CD4-positive, CD25-positive, alpha-beta regulatory T cell (primary cell): ENCODE data around the gene RASSF4. TPM values are rescaled to one million over a fixed set of nuclear protein-coding genes. Genes with fewer than 3 reads are reported as not detected.
A peak's percentile ranks its signal among the peaks of the same experiment; 100 is the strongest.
"Not testable (repeated sequence)": the region's sequence is repeated elsewhere in the genome, so short reads cannot be mapped to it uniquely, and the experiment has no call there.

Source experiments
- ATAC-seq, 2 donors: fragments of 150-1000 bp; cut with Tn5 transposase; one replicate each; pipeline ENCODE4 v1.10.0; 2021; ENCODE audit warnings: low read depth in 2 of 2, moderate number of reproducible peaks in 2 of 2, moderate library complexity in 1 of 2
- DNase-seq, 3 donors: peaks; one replicate each; pipeline versions ENCODE4 v3.0.0 to v3.0.0-alpha.2; 2012 to 2022; ENCODE audit warnings: mixed read lengths in 1 of 3
- H3K27ac ChIP-seq: one replicate; pipeline ENCODE4 v1.7.0; 2013; ENCODE audit warnings: mild to moderate bottlenecking, low read length; ENCODE audit not compliant: insufficient read depth, poor library complexity, severe bottlenecking
- H3K27me3 ChIP-seq: one replicate; pipeline ENCODE4 v1.7.0; 2013; ENCODE audit warnings: low read length; ENCODE audit not compliant: control insufficient read depth, insufficient read depth
- H3K36me3 ChIP-seq: one replicate; pipeline ENCODE4 v1.7.0; 2013; ENCODE audit warnings: mild to moderate bottlenecking, low read length, moderate library complexity; ENCODE audit not compliant: control insufficient read depth, insufficient read depth
- H3K4me1 ChIP-seq: 2 replicates; pipeline ENCODE4 v1.7.0; 2013; ENCODE audit warnings: mild to moderate bottlenecking, low read length; ENCODE audit not compliant: insufficient read depth, control insufficient read depth, poor library complexity, severe bottlenecking
- H3K4me3 ChIP-seq: one replicate; pipeline ENCODE4 v1.7.0; 2013; ENCODE audit warnings: low read depth, mild to moderate bottlenecking, low read length, moderate library complexity
- H3K9me3 ChIP-seq, 2 experiments: 1 replicate in 1 of 2; 2 replicates in 1 of 2; pipeline ENCODE4 v1.7.0; 2013; ENCODE audit warnings: low read length in 2 of 2, mild to moderate bottlenecking in 1 of 2, moderate library complexity in 1 of 2; ENCODE audit not compliant: control insufficient read depth in 2 of 2
- H3K27ac Mint-ChIP-seq, 3 donors: one replicate each; pipeline ENCODE4 v1.8.0; 2020 to 2022; ENCODE audit warnings: mild to moderate bottlenecking in 3 of 3, mixed read lengths in 3 of 3, moderate library complexity in 2 of 3
- H3K27me3 Mint-ChIP-seq: one replicate; pipeline ENCODE4 v1.8.0; 2022; ENCODE audit warnings: mild to moderate bottlenecking, mixed read lengths
- H3K36me3 Mint-ChIP-seq: one replicate; pipeline ENCODE4 v1.8.0; 2020; ENCODE audit warnings: mixed read lengths
- H3K4me1 Mint-ChIP-seq, 4 donors: one replicate each; pipeline ENCODE4 v1.8.0; 2020 to 2022; ENCODE audit warnings: mixed read lengths in 4 of 4, mild to moderate bottlenecking in 1 of 4
- H3K4me3 Mint-ChIP-seq, 4 donors: one replicate each; pipeline ENCODE4 v1.8.0; 2020 to 2022; ENCODE audit warnings: mild to moderate bottlenecking in 4 of 4, mixed read lengths in 4 of 4, moderate library complexity in 3 of 4
- H3K9me3 Mint-ChIP-seq, 7 donors: one replicate each; pipeline ENCODE4 v1.8.0; 2020 to 2022; ENCODE audit warnings: mixed read lengths in 7 of 7, mild to moderate bottlenecking in 3 of 7, moderate library complexity in 2 of 7
- polyA plus RNA-seq, 4 donors: library from polyadenylated mRNA; unstranded; fragments of 300-500 nt; fragmentation: Illumina TruSeq; gene quantifications; one replicate each; pipeline ENCODE4 v1.2.3, GENCODE V29; 2021
- total RNA-seq: library from RNA; stranded (reverse); gene quantifications from one replicate; pipeline ENCODE4 v1.2.3, GENCODE V29; 2022

The RASSF4 gene
- total and polyA plus RNA-seq, 5 donors from 2014 or later: 0.37 to 1.3 (median 0.53) TPM; not detected in 1

DNA sequence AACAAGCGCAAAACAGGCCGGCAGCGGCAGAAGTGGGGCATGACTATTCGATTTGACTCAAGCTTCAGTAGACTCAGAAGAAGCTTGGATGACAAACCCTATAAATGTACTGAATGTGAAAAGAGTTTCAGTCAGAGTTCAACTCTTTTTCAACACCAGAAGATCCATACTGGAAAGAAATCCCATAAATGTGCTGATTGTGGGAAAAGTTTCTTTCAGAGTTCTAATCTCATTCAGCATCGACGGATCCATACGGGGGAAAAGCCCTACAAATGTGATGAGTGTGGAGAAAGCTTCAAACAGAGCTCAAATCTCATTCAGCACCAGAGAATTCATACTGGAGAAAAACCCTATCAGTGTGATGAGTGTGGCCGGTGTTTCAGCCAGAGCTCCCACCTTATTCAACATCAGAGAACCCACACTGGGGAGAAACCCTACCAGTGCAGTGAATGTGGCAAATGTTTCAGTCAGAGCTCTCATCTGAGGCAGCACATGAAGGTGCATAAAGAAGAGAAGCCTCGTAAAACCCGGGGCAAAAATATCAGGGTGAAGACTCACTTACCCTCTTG lies 43.9 kb downstream of the RASSF4 start:
- Histone ChIP-seq H3K4me1 (peaks cover 8% of the 10 kb centered on the region), H3K27me3 (no peaks in the 10 kb centered on the region), H3K9me3 (peaks cover 12 to 33% of the 10 kb centered on the region in 2 experiments), H3K4me3 (no peak overlapping the region), H3K36me3 (peaks cover 20% of the 10 kb centered on the region), H3K27ac (no peak overlapping the region)
- Mint-ChIP-seq H3K27ac (no peak overlapping the region), H3K4me3 (peak overlapping the region in 1 of 4 donors; percentile 49), H3K9me3 (peaks cover 0 to 29% (median 3%) of the 10 kb centered on the region in 7 donors), H3K36me3 (peaks cover 28% of the 10 kb centered on the region), H3K27me3 (no peaks in the 10 kb centered on the region), H3K4me1 (peaks cover 8 to 23% (median 9%) of the 10 kb centered on the region in 4 donors)
- DNase-seq (no peak), ATAC-seq (no peak)

DNA sequence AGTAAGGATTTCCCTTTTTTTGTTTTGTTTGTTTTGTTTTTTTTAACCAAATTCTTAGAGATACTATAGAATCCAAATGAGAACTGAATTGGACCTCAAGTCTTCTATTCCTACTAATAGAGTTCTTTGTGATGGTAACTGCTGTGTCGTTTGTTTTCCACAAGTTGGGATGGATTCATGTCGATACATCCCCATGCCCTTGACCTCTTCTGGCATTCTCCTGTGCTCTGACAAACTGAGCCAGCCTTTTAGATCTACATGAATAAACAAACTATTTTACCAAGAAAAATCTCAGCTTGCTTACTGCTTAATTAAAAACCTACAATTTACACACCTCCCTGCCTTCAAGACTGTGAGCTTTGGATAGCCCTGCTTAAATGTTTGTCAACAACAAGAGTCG lies 45.1 kb downstream of the RASSF4 start:
- H3K36me3 ChIP-seq: peaks cover 20% of the 10 kb centered on the region
- DNase-seq (no peak), ATAC-seq (no peak)
- H3K4me1 Mint-ChIP-seq: peaks cover 8 to 23% (median 9%) of the 10 kb centered on the region in 4 donors
- peaks cover 0 to 29% (median 3%) of the 10 kb centered on the region in 7 donors for H3K9me3 Mint-ChIP-seq
- peaks cover 28% of the 10 kb centered on the region for H3K36me3 Mint-ChIP-seq
- no peaks in the 10 kb centered on the region for H3K27me3 ChIP-seq
- H3K4me1 ChIP-seq: peaks cover 8% of the 10 kb centered on the region
- no peaks in the 10 kb centered on the region for H3K27me3 Mint-ChIP-seq
- H3K27ac ChIP-seq: no peak overlapping the region
- peaks cover 12 to 33% of the 10 kb centered on the region in 2 experiments for H3K9me3 ChIP-seq
- no peak overlapping the region for H3K27ac Mint-ChIP-seq
- H3K4me3 Mint-ChIP-seq: no peak overlapping the region
- H3K4me3 ChIP-seq: no peak overlapping the region

DNA sequence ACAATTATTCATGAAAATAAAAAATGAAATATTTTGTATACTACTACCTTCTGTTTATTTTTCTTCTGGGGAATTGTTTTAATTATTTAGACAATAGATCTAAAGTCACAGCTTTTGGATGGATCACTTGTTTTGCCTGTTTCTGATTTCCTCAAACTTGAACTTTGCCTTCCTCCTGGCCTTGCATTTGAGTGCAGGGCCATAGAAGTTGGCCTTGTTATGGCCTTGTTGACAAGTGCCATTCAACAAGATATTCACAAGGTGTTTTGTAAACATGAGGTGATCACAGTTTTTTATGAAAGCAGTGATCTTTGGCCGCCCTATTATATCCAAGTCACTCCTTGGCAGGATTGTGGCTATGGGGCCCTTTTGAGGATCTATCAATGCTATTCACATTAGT lies 45.7 kb downstream of the RASSF4 start:
- H3K27me3 Mint-ChIP-seq: no peaks in the 10 kb centered on the region
- H3K9me3 Mint-ChIP-seq: peaks cover 0 to 29% (median 2%) of the 10 kb centered on the region in 7 donors
- H3K27ac ChIP-seq: no peak overlapping the region
- peaks cover 8% of the 10 kb centered on the region for H3K4me1 ChIP-seq
- H3K36me3 ChIP-seq: peaks cover 20% of the 10 kb centered on the region
- H3K4me3 Mint-ChIP-seq: no peak overlapping the region
- H3K27me3 ChIP-seq: no peaks in the 10 kb centered on the region
- H3K9me3 ChIP-seq: peaks cover 12 to 33% of the 10 kb centered on the region in 2 experiments
- DNase-seq (no peak), ATAC-seq (no peak)
- H3K36me3 Mint-ChIP-seq: peaks cover 28% of the 10 kb centered on the region
- peaks cover 8 to 18% (median 9%) of the 10 kb centered on the region in 4 donors for H3K4me1 Mint-ChIP-seq
- no peak overlapping the region for H3K4me3 ChIP-seq
- H3K27ac Mint-ChIP-seq: no peak overlapping the region

DNA sequence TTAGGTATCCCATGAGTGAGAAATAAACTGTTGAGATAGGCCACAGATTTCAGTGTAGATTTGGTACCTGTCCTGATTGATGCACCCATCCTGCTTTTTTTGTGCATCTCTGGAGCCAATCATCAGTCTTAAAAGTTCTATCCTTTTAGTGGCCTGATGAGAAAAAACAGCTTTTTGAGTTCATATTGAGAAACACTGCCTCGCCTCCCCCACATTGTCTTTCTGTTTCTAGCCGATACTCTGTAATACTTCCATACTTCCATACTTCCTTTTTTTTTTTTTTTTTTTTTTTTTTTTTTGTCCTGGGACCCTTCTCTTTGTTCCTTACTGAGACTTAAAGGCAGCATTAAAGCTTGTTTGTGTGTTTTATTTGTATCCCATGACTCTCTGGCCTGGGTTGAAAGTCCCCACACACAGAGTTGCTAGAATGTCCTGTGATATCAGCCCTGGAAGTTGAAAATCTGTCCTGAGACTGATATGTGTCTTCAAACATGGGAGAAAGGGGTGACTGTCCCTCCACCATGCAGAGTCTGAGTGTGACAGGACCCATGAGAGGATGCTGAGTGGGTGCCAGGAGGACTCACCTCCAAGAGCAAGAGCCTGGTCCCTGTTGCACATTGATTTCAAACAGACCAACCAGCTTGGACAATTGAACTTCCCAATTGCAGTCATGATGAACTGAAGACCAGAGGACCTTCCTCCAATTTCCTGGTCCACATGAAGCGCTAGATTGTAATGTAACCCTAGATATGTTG lies 46.9 kb downstream of the RASSF4 start:
- no peaks in the 10 kb centered on the region for H3K27me3 ChIP-seq
- Mint-ChIP-seq H3K27ac (no peak overlapping the region), H3K27me3 (no peaks in the 10 kb centered on the region), H3K9me3 (peaks cover 0 to 29% (median 2%) of the 10 kb centered on the region in 7 donors), H3K36me3 (peaks cover 28% of the 10 kb centered on the region), H3K4me1 (peaks cover 5 to 12% (median 7%) of the 10 kb centered on the region in 4 donors), H3K4me3 (no peak overlapping the region)
- peaks cover 5% of the 10 kb centered on the region for H3K4me1 ChIP-seq
- ATAC-seq (no peak), DNase-seq (no peak)
- H3K36me3 ChIP-seq: peaks cover 20% of the 10 kb centered on the region
- H3K27ac ChIP-seq: no peak overlapping the region
- peaks cover 12 to 33% of the 10 kb centered on the region in 2 experiments for H3K9me3 ChIP-seq
- H3K4me3 ChIP-seq: no peak overlapping the region

DNA sequence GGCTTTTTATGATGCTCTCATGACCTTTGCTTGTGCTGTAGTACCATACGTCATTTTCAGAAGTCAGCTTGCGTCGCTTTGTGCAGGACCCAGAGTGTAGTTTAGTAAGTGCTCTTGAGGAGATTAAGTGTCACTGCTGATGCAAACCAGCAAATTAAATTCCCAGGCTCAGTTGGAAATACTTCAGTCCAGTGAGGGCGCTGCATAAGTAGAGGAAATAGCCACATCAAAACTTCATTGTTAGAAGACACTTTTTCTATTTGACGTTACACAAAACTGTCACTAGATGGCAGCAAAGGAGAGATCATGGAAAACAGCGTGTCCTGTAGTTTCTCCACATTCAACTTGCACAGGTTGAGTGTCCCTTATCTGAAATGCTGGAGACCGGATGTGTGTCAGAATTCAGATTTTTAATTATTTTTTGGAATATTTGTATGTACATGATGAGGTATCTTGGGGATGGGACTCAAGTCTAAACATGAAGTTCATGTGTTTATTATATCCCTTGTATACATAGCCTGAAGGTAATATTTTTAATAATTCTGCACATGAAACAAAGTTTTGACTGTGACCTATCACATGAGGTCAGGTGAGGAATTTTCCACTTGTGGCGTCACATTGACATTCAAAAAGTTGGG lies 49.0 kb downstream of the RASSF4 start:
- Mint-ChIP-seq H3K27me3 (no peaks in the 10 kb centered on the region), H3K4me3 (no peak overlapping the region), H3K36me3 (peaks cover 16% of the 10 kb centered on the region), H3K4me1 (no peaks in the 10 kb centered on the region), H3K27ac (no peak overlapping the region), H3K9me3 (peaks cover 0 to 20% (median 0%) of the 10 kb centered on the region in 7 donors)
- DNase-seq: peak in 2 of 3 donors; percentile 55 to 74
- H3K9me3 ChIP-seq: peaks cover 8 to 19% of the 10 kb centered on the region in 2 experiments
- no peak overlapping the region for H3K27ac ChIP-seq
- peak; percentile 64 to 65 for ATAC-seq
- no peaks in the 10 kb centered on the region for H3K27me3 ChIP-seq
- no peaks in the 10 kb centered on the region for H3K4me1 ChIP-seq
- peaks cover 14% of the 10 kb centered on the region for H3K36me3 ChIP-seq
- H3K4me3 ChIP-seq: no peak overlapping the region

DNA sequence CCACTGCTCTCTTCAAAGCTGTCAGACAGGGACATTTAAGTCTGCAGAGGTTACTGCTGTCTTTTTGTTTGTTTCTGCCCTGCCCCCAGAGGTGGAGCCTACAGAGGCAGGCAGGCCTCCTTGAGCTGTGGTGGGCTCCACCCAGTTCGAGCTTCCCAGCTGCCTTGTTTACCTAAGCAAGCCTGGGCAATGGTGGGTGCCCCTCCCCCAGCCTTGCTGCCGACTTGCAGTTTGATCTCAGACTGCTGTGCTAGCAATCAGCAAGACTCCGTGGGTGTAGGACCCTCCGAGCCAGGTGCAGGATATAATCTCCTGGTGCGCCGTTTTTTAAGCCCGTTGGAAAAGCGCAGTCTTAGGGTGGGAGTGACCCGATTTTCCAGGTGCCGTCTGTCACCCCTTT lies 55.0 kb downstream of the RASSF4 start:
- H3K4me1 Mint-ChIP-seq, H3K27ac ChIP-seq, H3K27me3 ChIP-seq, H3K4me3 Mint-ChIP-seq, H3K27ac Mint-ChIP-seq, H3K9me3 ChIP-seq, ATAC-seq, H3K36me3 ChIP-seq, H3K36me3 Mint-ChIP-seq, DNase-seq, H3K27me3 Mint-ChIP-seq, H3K4me3 ChIP-seq, H3K9me3 Mint-ChIP-seq, H3K4me1 ChIP-seq: not testable (repeated sequence)

DNA sequence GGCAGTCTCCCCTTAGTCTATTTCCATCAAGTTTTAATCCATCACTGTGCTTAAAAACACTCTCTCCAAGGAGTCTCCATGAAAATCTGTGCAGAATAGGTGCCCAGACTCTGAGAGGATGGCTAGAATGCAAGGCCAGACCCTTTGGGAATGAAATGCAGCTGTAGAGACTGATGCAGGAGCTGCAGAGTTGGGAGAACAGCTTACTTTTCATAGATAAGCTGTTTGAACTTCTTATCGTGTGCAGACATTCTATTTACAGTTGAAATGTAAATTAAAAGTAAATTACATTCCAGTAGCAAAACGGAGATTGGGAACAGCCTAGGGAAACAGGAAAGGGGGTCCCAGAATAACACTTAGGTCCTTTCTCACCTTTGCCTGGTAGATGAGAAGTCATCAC lies 56.0 kb downstream of the RASSF4 start:
- peaks cover 0 to 4% (median 0%) of the 10 kb centered on the region in 7 donors for H3K9me3 Mint-ChIP-seq
- no peaks in the 10 kb centered on the region for H3K27me3 Mint-ChIP-seq
- H3K4me1 ChIP-seq: no peaks in the 10 kb centered on the region
- no peak overlapping the region for H3K27ac ChIP-seq
- no peak for ATAC-seq
- H3K9me3 ChIP-seq: no peaks in the 10 kb centered on the region
- no peaks in the 10 kb centered on the region for H3K27me3 ChIP-seq
- no peaks in the 10 kb centered on the region for H3K36me3 ChIP-seq
- no peak overlapping the region for H3K4me3 Mint-ChIP-seq
- DNase-seq: no peak
- H3K27ac Mint-ChIP-seq: no peak overlapping the region
- no peaks in the 10 kb centered on the region for H3K36me3 Mint-ChIP-seq
- no peak overlapping the region for H3K4me3 ChIP-seq
- H3K4me1 Mint-ChIP-seq: no peaks in the 10 kb centered on the region
